ENCODE measurements around the gene INTS6.

INTS6 gene

DNA sequence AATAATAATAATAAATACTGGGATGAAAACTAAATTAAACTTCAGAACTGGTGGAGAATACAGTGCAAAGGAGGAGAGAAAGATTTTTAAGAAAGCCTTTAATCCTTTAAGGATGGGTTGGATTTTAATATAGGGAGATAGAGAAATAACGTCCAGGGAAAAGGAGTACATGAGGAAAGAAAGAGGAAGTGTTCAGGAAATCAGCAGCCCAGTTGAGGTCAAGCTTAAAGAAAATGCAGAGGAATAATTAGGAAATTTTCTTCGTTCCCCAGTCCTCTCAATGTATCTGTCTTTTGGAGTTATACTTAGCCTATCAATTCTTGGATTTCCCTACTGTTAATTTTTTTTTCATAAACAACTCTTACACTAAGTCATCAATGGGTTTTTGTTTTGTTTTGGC, 47.7 kb downstream of the INTS6 start:
- no peak for DNase-seq (ENCODE audit: low spot score)

DNA sequence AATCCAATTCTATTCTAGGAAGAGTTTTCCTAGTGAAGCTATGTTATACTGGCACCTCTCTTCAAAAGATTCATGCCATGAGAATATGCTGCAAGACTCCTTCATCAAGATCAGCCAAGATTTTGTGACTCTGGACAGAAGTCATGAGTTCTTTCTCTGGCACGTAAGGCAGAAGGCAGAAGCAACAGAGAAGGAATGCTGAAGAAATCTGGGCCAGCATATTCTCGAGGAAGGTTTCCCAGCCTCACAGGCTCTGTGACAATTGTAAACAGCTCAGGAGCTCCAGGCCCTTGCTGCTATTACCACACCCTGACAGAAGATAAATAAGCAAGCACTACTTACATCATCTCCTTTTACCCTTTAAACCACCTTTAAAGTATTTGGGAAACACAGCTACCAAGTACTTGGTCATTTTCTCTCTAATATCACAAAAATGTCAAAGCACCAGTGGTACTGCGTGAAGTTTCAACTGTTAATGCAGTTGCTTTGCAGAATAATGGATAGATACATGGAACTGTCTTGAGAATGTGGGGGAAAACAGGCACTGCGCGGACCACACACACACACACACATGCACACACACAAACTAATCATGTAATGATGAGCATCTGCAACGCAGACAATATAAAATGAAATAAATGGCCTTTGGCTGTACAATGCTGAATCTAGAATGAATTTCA, 55.4 kb downstream of the INTS6 start:
- DNase-seq (ENCODE audit: low spot score), result peak; percentile 9

DNA sequence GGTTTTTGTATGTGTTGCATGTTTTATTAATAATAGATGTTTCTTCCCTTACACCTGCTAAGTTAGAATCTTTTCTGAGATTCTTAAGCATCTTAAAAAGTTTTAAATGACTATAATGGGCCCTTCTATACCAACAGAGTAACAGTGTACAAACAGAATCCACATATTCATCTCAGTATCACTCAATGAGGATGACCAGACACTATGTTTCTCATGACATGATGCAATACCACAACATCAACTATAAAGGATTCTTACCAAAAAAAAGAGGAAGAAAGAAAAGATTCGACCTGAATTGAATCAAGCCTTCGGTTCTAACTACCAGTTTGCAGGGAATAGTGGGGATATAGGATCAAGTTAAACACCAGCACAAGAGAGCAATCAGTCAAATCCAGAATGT, 56.5 kb downstream of the INTS6 start:
- DNase-seq (ENCODE audit: low spot score), result no peak

DNA sequence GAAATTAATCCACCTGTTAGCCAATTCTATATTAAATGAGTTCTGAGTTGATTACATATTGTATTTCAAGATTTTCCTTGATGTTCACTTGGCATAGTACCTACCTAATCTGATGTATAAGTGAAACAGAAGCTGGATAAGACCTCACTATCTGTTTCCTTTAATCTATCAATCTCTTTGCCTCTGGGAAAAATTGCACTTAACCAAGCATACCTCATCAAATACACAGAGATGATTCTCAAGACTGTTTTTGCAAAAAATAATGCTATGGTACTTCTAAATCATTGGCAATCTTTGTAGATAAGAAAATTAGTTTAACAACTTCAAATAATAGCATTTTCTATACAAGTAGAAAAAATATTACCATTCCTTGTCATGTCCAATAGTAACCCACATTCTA, 58.1 kb downstream of the INTS6 start:
- DNase-seq (ENCODE audit: low spot score), result no peak

DNA sequence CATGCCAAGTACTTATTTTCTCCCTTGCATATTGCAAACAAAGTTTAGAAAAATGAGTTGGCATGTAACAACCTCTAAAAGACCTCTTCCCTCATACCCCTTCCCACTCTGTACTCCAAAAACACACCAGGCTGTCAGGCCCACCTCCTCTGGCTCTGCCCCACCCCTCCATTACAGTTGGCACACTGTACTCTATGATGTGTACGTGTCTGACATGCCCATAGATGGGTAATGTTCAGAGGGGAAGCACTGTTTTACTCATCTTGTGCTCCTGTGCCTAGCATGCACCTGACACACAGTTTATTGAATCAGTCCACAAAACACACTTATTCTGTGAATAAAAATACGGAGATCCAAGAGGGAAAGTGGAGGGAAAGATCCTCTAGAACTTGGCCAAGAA, 67.7 kb downstream of the INTS6 start:
- DNase-seq (ENCODE audit: low spot score), result no peak

DNA sequence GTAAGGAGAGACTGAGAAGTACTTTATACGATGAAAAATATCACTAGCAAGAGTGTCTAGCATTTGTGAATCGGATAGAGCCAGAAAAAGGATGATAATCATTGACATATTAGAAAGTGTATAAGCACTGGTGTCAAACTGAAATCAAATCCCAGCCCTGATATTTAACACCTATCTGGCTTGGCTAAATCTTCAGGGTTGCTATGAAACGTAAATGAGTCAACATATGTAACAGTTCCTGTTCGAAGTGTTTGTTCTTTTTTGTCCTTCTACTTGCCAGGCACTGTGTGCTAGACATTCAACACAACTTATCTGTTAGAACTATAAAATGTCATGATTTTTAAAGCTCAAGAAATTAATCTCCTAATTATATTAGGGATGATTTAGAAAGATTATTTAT, 72.6 kb downstream of the INTS6 start:
- no peak for DNase-seq (ENCODE audit: low spot score)

DNA sequence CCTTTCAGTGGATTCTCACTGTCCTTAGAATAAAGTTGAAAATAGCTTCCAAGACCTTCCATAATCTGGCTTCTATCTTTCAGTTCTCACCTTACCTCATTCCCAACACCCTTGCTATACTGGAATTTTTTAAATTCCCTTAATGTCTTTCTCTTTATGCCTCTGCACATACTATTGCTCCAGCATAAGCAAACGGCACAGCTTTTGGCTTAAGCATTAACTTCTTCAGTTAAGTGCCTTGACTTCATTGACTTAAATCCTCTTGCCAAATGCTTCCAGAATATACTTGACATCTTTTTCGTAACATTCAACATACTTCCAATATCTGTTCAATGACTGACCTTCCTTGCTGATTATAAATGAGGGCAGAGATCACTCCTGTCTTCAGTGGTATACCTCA, 79.4 kb downstream of the INTS6 start:
- no peak for DNase-seq (ENCODE audit: low spot score)

DNA sequence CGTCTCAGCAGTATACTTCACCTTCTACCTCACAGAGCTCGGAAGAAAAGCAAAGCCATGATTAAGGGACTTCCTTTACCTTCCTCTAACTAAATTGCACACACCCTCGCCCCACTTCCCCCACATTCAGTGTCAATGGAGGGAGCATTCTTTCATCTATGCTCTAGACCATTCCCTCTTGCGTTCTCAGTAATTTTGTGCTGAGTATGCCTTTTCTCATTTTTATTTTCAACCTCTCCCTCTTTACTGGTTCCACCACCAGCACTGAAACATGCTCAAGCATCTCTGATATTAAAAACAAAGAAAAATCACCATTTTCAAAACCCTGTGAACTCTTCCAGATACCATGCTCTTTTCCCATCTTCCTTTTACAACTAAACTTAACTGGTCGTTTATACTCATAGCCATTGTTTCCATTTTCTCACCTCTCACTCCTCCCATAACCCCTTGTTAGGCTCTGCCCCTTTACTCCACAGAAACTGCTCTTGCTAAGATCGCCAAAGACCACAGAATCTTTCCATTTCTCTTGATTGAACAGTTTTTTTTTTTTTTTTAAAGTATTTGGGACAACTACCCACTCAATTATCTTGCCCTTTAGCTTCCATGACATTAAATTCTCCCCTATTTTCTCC, 81.0 kb downstream of the INTS6 start:
- no peak for DNase-seq (ENCODE audit: low spot score)

DNA sequence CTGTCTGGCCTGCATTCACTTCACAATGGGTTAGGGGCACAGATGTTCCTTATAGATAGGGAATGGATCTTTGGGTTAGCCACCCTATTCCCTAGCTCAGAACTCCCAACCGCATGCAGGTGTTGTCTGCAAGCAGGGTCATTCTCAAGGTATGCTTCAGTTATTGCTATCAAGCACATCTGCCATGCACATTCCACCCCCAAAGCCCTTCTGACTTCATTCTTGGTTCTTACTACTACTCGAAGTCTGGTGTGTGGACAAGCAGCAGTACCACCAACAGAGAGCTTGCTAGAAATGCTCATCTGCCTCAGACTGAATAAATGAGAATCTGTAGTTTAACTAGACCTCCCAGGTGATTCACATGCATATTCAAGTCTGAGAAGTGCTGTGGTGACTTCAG, 82.0 kb downstream of the INTS6 start:
- no peak for DNase-seq (ENCODE audit: low spot score)

DNA sequence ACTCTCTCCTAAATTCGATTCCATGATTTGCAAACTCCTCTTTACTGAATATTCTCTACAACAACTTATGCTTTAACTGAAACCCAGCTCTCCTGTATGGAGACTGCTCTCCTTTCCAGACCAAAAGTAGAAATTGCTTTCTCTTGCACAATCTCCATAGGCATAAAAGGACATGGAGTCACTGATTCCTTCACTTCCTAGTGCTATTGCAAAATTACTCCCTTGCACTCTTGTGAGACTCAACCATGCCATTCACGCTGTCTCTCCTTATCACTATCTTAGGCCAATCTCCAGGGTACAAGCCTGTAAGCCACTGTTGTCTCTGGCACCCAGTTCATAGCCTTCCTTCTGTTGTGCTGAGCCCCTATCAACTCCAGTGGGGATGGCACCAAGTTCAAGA, 82.7 kb downstream of the INTS6 start:
- DNase-seq (ENCODE audit: low spot score), result no peak

DNA sequence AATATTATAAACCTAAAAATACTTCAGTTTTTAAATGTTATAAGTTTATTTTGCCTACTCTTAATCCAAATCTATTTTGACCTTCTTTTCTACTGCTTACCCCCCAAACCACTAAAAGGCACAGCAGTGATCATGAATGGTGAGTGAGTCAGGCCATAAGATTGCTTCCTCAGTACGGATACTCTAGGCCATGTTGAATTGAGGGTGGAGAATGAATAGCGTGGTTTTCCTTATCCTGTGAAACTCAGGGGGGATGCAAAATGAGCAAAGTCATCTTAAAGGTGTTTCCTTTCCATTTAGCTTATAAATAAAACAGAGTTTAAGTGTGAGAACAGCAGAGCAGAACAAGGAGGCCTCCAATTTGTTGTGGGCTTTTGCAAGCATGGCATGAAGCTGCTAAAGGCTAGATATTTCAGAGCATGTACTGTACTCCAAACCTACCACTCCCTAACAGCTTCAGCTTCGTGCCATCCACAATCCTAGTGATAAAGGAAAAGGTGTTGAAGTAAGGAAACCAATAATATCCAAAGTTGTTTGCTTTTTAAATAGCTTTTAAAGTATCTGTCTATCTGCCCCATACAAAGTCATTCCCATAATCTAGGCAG, 88.3 kb downstream of the INTS6 start:
- no peak for DNase-seq (ENCODE audit: low spot score)

DNA sequence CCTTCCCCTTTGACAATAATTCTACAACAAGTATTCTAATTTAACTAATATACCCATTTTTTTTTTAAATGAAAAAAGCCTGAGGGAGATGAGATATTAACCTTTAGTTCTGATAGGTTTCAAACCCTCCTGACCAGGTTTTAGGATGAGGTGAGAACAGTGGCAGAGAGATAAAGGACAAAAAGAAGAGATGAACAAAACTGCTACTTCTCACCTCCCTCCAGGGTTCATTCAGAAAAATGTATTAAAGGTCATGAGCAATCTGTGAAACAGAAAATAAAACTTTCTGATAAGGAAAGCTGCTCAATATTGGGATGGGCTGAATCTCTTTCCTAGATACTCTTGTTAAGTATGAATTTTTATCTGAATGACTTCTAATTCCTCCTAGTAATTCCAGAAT, 89.2 kb downstream of the INTS6 start:
- no peak for DNase-seq (ENCODE audit: low spot score)

DNA sequence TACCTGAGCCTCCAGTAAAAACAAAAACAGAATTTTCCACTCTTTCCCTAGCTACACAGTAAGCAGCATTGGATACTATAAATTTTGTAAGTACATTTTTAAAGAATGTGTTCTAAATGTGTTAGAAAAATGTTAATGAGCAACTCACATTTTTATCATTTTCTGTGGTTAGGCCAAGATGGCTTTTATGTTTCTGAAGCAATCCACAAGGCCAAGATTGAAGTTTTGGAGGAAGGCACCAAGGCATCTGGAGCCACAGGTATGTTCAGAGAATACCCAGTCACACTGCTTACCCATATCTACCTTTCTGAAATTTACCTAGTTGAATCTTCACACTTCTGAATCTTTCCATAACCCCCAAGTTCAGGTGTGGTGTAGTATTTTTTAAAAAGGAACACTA, 91.7 kb downstream of the INTS6 start:
- DNase-seq (ENCODE audit: low spot score), result no peak

DNA sequence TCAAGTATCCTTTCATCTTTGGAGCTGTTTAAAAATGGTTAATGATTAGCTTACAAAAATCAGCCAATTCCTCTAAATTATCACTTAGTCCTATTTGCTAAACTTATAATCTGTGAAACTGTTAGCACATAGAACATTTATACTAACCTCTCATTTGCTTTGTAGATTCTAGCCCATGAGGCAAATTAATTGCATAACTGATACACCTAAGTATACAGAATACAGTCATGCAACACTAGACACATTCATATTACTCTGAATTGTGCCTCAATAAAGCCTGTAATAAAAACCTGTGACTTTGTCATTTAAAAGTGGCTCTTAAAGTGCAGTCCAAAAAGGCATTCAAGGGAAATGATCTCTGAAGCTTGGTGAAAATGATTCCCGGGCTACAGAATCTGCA, 92.3 kb downstream of the INTS6 start:
- no peak for DNase-seq (ENCODE audit: low spot score)

DNA sequence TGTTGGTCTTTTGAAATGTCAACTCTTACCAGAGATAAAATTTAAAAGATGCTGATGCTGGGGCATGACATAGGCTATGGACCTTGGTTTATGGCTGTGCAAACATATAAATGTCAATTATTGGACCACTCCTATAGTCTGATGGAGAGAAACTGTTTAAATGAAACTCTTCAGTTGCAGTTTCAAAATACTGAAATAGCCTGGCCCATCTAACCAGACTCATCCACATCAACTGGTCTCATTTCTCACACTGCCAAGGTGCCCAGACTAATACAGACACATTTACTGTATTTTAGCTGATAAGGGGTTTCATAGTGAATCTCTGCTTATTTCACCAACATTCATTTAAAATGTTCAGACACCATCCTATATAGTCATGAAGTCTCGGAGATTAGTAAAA, 93.5 kb downstream of the INTS6 start:
- DNase-seq (ENCODE audit: low spot score), result no peak

DNA sequence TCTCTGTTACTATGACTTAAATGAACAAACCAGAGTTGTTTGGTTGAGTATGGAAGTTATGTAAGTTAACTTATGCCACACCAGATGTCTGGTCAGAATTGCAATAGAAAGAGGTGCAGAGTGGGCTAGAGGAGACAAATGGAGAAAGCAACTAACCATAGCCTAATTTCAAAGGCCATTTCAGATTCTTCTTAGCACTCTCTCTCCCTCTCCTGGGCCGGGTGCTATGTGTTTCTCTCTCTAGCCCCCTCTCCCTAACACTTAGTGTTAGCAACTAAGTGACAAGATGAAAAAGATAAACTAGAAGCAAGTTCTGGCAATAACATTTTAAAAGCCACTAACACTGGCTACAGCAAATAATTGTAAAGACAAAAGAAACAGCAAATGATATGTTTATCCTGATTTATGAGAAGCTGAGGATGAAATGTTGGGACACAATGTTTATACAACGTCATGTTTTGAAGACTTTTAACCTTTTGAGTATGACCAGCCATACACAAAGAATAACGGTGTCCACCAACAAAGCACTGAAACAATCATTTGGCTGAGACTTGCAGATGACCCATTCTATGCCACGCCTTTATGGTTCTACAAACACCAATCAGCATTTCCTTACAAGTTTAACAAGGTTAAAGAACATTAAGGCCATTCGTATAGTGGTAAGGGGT, 94.8 kb downstream of the INTS6 start:
- DNase-seq (ENCODE audit: low spot score), result no peak

DNA sequence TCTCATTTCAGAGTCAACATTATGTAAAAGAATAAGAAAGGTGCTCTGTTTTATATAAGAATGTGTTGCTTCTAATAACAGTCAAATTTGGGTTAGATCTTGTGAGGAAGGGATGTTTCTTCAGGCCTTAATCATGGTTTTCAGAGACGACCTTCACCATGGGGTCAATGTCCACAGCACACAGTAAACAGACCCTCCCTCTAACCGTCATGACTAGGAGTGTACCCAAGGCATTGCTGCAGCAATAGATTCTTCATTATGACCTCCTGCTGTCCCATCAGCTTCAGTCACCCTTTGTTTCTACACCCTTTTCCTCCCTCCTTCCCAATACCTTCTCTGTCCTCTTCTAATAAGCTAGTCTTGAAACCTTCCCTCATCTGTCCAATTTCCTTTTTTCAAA, 97.6 kb downstream of the INTS6 start:
- no peak for DNase-seq (ENCODE audit: low spot score)

DNA sequence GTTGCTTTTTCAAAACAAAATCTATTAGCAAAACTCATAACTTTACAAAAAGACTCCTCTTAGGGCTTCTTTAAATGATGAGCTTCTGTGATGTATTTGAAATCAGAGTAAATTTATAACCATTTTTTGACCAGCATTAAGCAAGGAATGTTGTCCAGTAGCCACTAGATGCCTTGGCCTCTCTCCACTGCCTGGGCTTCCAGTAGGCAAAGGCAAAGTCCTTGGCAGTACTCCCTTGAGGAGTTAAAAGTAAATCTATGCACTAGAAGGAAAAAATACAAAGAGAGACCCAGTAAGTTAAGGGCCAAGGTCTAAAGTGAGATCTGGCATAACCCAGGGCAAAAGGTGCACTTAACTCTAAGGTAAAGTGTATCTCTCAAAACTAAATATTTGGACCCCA, 103.8 kb downstream of the INTS6 start:
- no peak for DNase-seq (ENCODE audit: low spot score)

DNA sequence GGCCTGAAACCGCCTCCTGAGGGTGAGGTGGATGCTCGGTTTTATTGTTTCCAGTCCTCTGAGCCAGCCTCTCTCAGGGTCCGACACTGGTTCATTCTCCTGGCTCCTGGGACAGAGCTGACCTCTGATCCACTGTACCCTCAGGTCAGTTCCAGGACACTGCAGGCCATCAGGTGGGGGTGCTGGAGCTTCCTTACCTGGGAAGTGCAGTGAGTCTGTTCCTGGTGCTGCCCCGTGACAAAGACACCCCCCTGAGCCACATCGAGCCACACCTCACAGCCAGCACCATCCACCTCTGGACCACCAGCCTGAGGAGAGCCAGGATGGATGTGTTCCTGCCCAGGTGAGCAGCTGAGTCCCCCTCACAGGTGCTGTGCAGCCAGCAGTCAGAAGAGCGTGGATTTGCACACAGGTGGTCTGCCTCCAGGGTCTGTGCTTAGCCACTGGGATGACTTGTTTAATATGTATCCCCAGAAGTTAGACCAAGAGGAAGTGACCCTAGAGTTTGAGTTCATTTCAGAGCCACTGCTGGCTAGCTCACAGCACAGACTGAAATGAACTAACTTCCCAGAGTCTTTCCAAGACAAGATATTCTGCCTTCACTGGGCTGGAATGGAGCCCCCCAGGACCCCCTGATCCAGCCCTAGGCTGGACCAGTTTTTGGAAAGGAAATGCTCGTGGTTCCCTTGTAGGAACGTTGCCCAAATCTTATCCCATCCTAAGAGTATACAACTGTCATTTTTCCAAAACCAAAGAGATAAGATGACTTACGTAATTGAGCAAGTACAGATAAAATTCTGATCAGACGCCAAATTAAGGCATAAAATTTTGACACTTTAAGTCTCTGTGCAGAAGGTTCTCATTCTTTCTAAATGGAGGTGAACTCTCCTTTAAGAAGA, 104.5 kb downstream of the INTS6 start:
- DNase-seq (ENCODE audit: low spot score), result no peak

DNA sequence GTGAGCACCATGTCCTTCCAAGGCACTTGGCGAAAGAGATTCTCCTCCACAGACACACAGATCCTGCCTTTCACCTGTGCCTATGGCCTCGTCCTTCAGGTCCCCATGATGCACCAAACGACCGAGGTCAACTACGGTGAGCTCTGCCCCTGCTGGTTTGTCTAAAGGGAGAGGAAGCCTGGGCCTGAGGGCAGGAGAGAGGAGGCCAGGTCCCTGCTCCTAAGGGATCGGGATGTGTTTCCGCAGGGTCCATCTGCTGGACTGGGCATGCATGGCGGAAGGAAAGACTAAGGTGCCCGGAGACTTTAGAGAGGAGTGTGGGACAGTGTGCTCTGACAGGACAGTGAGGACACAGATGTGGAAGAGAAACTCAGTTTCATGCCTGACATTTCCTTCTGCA, 105.7 kb downstream of the INTS6 start:
- DNase-seq (ENCODE audit: low spot score), result no peak

DNA sequence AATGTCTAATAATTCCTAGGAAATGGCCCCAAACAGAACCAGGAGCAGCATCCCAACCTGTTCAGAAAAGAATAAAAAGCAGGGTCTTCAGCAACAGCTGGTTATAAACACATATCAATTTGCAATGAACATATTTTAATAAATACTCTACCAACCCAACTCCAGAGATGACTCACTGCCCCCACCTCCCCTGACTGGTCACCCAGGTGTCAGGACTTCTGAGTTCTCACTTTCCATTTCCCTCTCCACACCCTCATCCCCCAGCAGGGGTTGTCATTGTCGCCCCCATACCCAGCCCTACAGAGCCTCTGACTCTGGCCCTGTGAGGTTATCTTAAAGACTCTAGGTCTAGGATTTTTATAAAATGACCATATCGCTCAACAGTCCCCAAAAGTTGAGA, 106.4 kb downstream of the INTS6 start:
- no peak for DNase-seq (ENCODE audit: low spot score)

DNA sequence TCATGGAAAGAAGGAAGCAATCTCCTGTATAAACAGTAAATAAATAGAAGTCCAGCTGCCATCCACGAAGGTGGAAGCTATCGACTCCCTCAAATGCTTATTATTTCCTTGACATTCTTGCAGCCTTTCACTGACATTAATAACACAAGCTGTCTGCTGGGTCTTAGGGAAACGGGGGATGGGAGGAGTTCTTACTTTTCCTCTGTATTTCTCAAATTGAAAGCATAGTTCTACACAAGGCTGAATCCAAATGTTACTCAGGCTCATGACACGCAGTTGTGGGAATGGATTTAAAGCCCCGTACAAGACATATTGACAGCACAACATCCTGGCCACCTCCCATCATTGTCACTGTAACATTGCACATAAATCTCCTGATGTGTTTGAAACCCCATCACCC, 109.4 kb downstream of the INTS6 start:
- DNase-seq (ENCODE audit: low spot score), result no peak
